A549 (cell line): ENCODE measurements around the gene ORC1. TPM values are rescaled to one million over a fixed set of nuclear protein-coding genes. Genes with fewer than 3 reads are reported as not detected.

ENCODE experiments used
- ATAC-seq, 2 experiments: fragments of 200-7000 bp in 1 of 2; fragments of >200 bp in 1 of 2; cut with Nextera tagmentation in 1 of 2; cut with Tn5 transposase in 1 of 2; 3 replicates each; pipeline versions ENCODE4 v1.8.0 to v1.9.1; 2018 to 2020; ENCODE audit warnings: mild to moderate bottlenecking in 1 of 2, moderate library complexity in 1 of 2
- CTCF ChIA-PET: fragments of 300-600 bp; sonication (Branson Sonifier 250); formaldehyde crosslinking; extraction: SDS; loops from one replicate; lab custom pipeline; 2021; ENCODE audit warnings: antibody characterized with exemption, inconsistent platforms; lab: Yijun Ruan, JAX
- POLR2A ChIA-PET: fragments of 350-600 bp; formaldehyde crosslinking; extraction: SDS; loops from one replicate; lab custom pipeline; 2021; ENCODE audit warnings: antibody characterized with exemption, inconsistent platforms; lab: Yijun Ruan, JAX
- DNase-seq, 2 experiments: peaks; one replicate each; pipeline versions ENCODE4 v3.0.0 to v3.0.0-alpha.2; 2011 to 2016; ENCODE audit warnings: low read depth in 1 of 2, low spot score in 1 of 2
- FAIRE-seq: peaks from 2 replicates; lab custom pipeline; 2011; peaks lifted over from hg19 to GRCh38; lab: Jason Lieb, UNC
- H3K27ac ChIP-seq, 2 experiments: fragments of >200 bp; sonication (Bioruptor Twin); formaldehyde crosslinking; 3 replicates each; pipeline ENCODE4 v1.5.1; 2016 to 2017
- H3K4me1 ChIP-seq: fragments of >200 bp; sonication (Bioruptor Twin); formaldehyde crosslinking; 3 replicates; pipeline ENCODE4 v1.6.1; 2016
- H3K4me2 ChIP-seq: fragments of >200 bp; sonication (Bioruptor Twin); formaldehyde crosslinking; 3 replicates; pipeline ENCODE4 v1.6.1; 2016
- H3K4me3 ChIP-seq: fragments of >200 bp; sonication (Bioruptor Twin); formaldehyde crosslinking; 3 replicates; pipeline ENCODE4 v1.5.1; 2016
- H3K9me3 ChIP-seq: fragments of >200 bp; sonication (Bioruptor Twin); formaldehyde crosslinking; 3 replicates; pipeline ENCODE4 v1.6.1; 2016
- E2F6 ChIP-seq: IDR thresholded peaks from 2 replicates; pipeline ENCODE4 v1.6.1; 2012; ENCODE audit warnings: low read depth, borderline replicate concordance
- EHMT2 ChIP-seq: fragments of 200-600 bp; sonication (generic); IDR thresholded peaks from 2 replicates; pipeline ENCODE4 v1.6.1; 2016; ENCODE audit warnings: antibody characterized with exemption, low read depth, mild to moderate bottlenecking, moderate library complexity
- FOSB ChIP-seq: fragments of 250-450 bp; sonication (Bioruptor Pico); IDR thresholded peaks from 2 replicates; pipeline ENCODE4 v1.5.0; 2020; ENCODE audit warnings: mild to moderate bottlenecking, moderate library complexity
- FOSL2 ChIP-seq, 2 experiments: fragments of 450-650 bp in 1 of 2; fragments of >200 bp in 1 of 2; sonication (Bioruptor Twin) in 1 of 2; formaldehyde crosslinking; IDR thresholded peaks; 2 replicates each; pipeline versions ENCODE4 v1.5.0 to v1.6.1; 2016 to 2020; ENCODE audit warnings: mild to moderate bottlenecking in 1 of 2, moderate library complexity in 1 of 2
- FOXS1 ChIP-seq: fragments of 250-450 bp; sonication (Bioruptor Pico); IDR thresholded peaks from 2 replicates; pipeline ENCODE4 v1.5.0; 2020; ENCODE audit warnings: mild to moderate bottlenecking, moderate library complexity
- GATA3 ChIP-seq: IDR thresholded peaks from 2 replicates; pipeline ENCODE4 v1.6.1; 2012; ENCODE audit warnings: borderline replicate concordance
- HDAC2 ChIP-seq: fragments of 200-600 bp; sonication (generic); IDR thresholded peaks from 2 replicates; pipeline ENCODE4 v1.6.1; 2016
- HMGXB4 ChIP-seq: fragments of 250-450 bp; sonication (Bioruptor Pico); IDR thresholded peaks from 2 replicates; pipeline ENCODE4 v1.5.0; 2021; ENCODE audit warnings: mild to moderate bottlenecking, moderate library complexity, borderline replicate concordance
- JUN ChIP-seq, 2 experiments: fragments of >200 bp; sonication (Bioruptor Twin); formaldehyde crosslinking; IDR thresholded peaks; 2 replicates in 1 of 2; 3 replicates in 1 of 2; pipeline ENCODE4 v1.6.1; 2016 to 2017
- KDM5A ChIP-seq: fragments of 200-600 bp; sonication (generic); IDR thresholded peaks from 2 replicates; pipeline ENCODE4 v1.6.1; 2016; ENCODE audit warnings: antibody characterized with exemption, mild to moderate bottlenecking
- MAFK ChIP-seq: fragments of 450-650 bp; IDR thresholded peaks from 2 replicates; pipeline ENCODE4 v1.6.1; 2014; ENCODE audit not compliant: partially characterized antibody
- MYC ChIP-seq: IDR thresholded peaks from 2 replicates; pipeline ENCODE4 v1.6.1; 2012; ENCODE audit warnings: mild to moderate bottlenecking, inconsistent platforms, low read length, improper control_type of control experiment, borderline replicate concordance
- NR3C1 ChIP-seq: fragments of >200 bp; sonication (Bioruptor Twin); formaldehyde crosslinking; IDR thresholded peaks from 3 replicates; pipeline ENCODE4 v1.6.1; 2017
- PBX3 ChIP-seq: IDR thresholded peaks from 2 replicates; pipeline ENCODE4 v1.6.1; 2012
- POLR2A ChIP-seq: IDR thresholded peaks from 2 replicates; pipeline ENCODE4 v1.6.1; 2012; ENCODE audit warnings: mild to moderate bottlenecking, low read length
- POLR2AphosphoS2 ChIP-seq: conservative IDR thresholded peaks from 2 replicates; pipeline ENCODE4 v1.6.1; 2012; ENCODE audit warnings: low read length, improper control_type of control experiment, inconsistent platforms
- RAD21 ChIP-seq, 2 experiments: fragments of >200 bp in 1 of 2; sonication (Bioruptor Twin) in 1 of 2; formaldehyde crosslinking in 1 of 2; IDR thresholded peaks in 1 of 2; conservative IDR thresholded peaks in 1 of 2; 2 replicates in 1 of 2; 3 replicates in 1 of 2; pipeline ENCODE4 v1.6.1; 2012 to 2018; ENCODE audit warnings: inconsistent platforms in 1 of 2
- RCOR1 ChIP-seq: fragments of 150-350 bp; IDR thresholded peaks from 2 replicates; pipeline ENCODE4 v1.6.1; 2014; ENCODE audit warnings: antibody characterized with exemption, low read length, low read depth
- SREBF2 ChIP-seq: fragments of 450-650 bp; IDR thresholded peaks from 2 replicates; pipeline ENCODE4 v1.6.1; 2014; ENCODE audit warnings: mild to moderate bottlenecking, moderate library complexity
- TFCP2L1 ChIP-seq: fragments of 250-450 bp; sonication (Bioruptor Pico); IDR thresholded peaks from 2 replicates; pipeline ENCODE4 v1.5.0; 2021; ENCODE audit warnings: mild to moderate bottlenecking
- ZNF302 ChIP-seq: fragments of 250-450 bp; sonication (Bioruptor Pico); IDR thresholded peaks from 2 replicates; pipeline ENCODE4 v1.9.0; 2021; ENCODE audit warnings: inconsistent platforms, mild to moderate bottlenecking, moderate library complexity
- ZSCAN20 ChIP-seq: fragments of 250-450 bp; sonication (Bioruptor Pico); IDR thresholded peaks from 2 replicates; pipeline ENCODE4 v1.8.0; 2022; ENCODE audit warnings: mild to moderate bottlenecking, moderate library complexity
- WGBS: methylation state at CpG from one replicate; pipeline ENCODE4 v1.1.6; 2017; ENCODE audit errors: missing lambda C conversion rate; 5-methylcytosine and 5-hydroxymethylcytosine counted together
- polyA plus RNA-seq, 4 experiments: library from polyadenylated mRNA; depleted of rRNA in 3 of 4; stranded (reverse); fragments of >200 nt; fragmentation: RNase III in 1 of 4; extraction: RNeasy Plus Mini Kit Qiagen cat#74134 plus additional on column Dnase treatment in 1 of 4; gene quantifications; 2 replicates in 3 of 4; 3 replicates in 1 of 4; pipeline ENCODE4 v1.2.3, GENCODE V29; 2011 to 2017
- TF ChIP-seq, protein P1 (sequence below): IDR thresholded peaks from 2 replicates; pipeline ENCODE4 v1.6.1; 2012
- TF ChIP-seq, protein P2 (sequence below): fragments of 450-650 bp; IDR thresholded peaks from 2 replicates; pipeline ENCODE4 v1.6.1; 2014; ENCODE audit warnings: antibody characterized with exemption

ORC1 gene
- polyA plus RNA-seq, 2 of the 4 experiments (the other 2 are of a cell fraction) = 18.9 to 19.1 TPM

- FAIRE-seq (no peak), ATAC-seq (peak; percentile 63 to 69), DNase-seq (peak; percentile 60 to 62)
- H3K9me3 ChIP-seq = no peaks in the 10 kb centered on the region
- POLR2A ChIA-PET = interaction anchor here (0.6 to 1.5 kb wide), 3 partner anchors 17 to 712 kb away, joined by 5 to 6 read pairs (median 5); partner anchors contain the start of genes ORC1 and PRPF38A
- H3K27ac ChIP-seq = peak overlapping the region; percentile 98 to 99
- TF ChIP-seq MAFK (peak; percentile 94), FOSL2 (IDR thresholded peaks at IDR 0.05) (no peak), FOSL2 (CRISPR knock-in tag; IDR thresholded peaks at IDR 0.05) (peak; percentile 62), FOSB (CRISPR knock-in tag) (no peak), PBX3 (0 out of 2 replicates have a peak, but pooled peaks have one; percentile 12), GATA3 (no peak), E2F6 (peak; percentile 83), POLR2A (0 out of 2 replicates have a peak, but pooled peaks have one; percentile 6)
- TF ChIP-seq, protein P1, sequence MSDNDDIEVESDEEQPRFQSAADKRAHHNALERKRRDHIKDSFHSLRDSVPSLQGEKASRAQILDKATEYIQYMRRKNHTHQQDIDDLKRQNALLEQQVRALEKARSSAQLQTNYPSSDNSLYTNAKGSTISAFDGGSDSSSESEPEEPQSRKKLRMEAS = 0 out of 2 replicates have a peak, but pooled peaks have one; percentile 41
- peak overlapping the region; percentile 83 for H3K4me2 ChIP-seq
- WGBS = 9% methylated on average over 22 of the region's 22 CpGs
- peaks cover 16% of the 10 kb centered on the region for H3K4me1 ChIP-seq
- peak overlapping the region; percentile 97 for H3K4me3 ChIP-seq
- CTCF ChIA-PET = interaction anchor here (0.6 kb wide), 1 partner anchor 11 kb away, joined by 3 read pairs; no protein-coding TSS in a partner anchor
These were observed 39.0 kb downstream of the ORC1 start for GRCh38 chr1:52365071-52365745.

DNA sequence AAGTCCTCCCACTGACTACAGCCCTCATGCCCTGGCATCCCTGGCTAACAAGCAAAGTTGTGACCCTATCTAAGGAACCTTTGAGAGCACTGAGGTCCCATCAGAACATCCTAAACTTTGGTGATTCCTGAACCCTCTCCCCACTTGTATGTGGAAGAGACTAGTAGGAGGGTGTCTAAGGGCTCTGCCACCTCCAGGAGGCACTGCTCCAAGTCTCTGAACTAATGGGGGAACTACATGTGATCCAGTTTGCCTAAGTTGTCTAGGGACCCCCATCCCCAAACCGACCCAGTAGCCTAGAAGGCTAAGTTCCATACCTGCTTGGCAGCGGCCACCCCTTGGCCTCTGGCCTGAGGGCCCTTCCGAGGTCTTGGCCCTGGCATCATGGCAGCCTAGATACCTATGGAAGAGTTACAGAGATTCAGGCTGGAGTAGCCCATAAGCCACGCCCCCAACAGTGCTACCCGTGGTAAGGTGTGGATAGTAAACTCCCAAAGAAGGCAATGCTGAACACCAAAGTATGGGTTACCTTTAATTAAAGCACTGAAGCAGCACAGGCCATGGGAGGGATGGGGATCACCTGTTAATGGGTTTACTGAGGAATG lies 39.9 kb downstream of the ORC1 start:
- peak overlapping the region; percentile 97; the same call in 1 of the 3 replicates for H3K4me3 ChIP-seq
- ChIA-PET CTCF (no interaction called here), POLR2A (no interaction called here)
- ATAC-seq = no peak
- peaks cover 16% of the 10 kb centered on the region for H3K4me1 ChIP-seq
- FAIRE-seq = no peak
- peak overlapping the region; percentile 83 for H3K4me2 ChIP-seq
- WGBS = 68% methylated on average over 2 of the region's 5 CpGs
- no peak for TF ChIP-seq ZSCAN20 (CRISPR knock-in tag)
- no peak for TF ChIP-seq KDM5A
- no peak for TF ChIP-seq MYC
- no peak for TF ChIP-seq EHMT2
- no peak for TF ChIP-seq RCOR1
- TF ChIP-seq, protein P2, sequence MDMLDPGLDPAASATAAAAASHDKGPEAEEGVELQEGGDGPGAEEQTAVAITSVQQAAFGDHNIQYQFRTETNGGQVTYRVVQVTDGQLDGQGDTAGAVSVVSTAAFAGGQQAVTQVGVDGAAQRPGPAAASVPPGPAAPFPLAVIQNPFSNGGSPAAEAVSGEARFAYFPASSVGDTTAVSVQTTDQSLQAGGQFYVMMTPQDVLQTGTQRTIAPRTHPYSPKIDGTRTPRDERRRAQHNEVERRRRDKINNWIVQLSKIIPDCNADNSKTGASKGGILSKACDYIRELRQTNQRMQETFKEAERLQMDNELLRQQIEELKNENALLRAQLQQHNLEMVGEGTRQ = no peak
- TF ChIP-seq POLR2AphosphoS2 = no peak
- no peak for TF ChIP-seq ZNF302 (CRISPR knock-in tag)
- no peak for TF ChIP-seq NR3C1
- no peak for TF ChIP-seq RAD21 (conservative IDR thresholded peaks at IDR 0.05 in 1 of 2, IDR thresholded peaks at IDR 0.05 in 1 of 2)
- TF ChIP-seq, protein P1 = no peak
- TF ChIP-seq TFCP2L1 (CRISPR knock-in tag) = no peak
- TF ChIP-seq HDAC2 = no peak
- no peak for TF ChIP-seq FOXS1 (CRISPR knock-in tag)
- TF ChIP-seq JUN (IDR thresholded peaks at IDR 0.05) = no peak
- no peak for TF ChIP-seq HMGXB4 (CRISPR knock-in tag)
- TF ChIP-seq SREBF2 = no peak
- H3K9me3 ChIP-seq = no peaks in the 10 kb centered on the region
- peak overlapping the region; percentile 98 to 99; a peak in 3 of 6 replicates for H3K27ac ChIP-seq
- no peak for DNase-seq
